Nucleus accumbens (tissue), 56 donors: ENCODE results near the gene FZD2.
A peak's percentile ranks its signal among the peaks of the same experiment; 100 is the strongest.
"Not testable (repeated sequence)": the region's sequence is repeated elsewhere in the genome, so short reads cannot be mapped to it uniquely, and the experiment has no call there.

ENCODE experiments used
- DNase-seq, 56 donors: peaks; one replicate each; lab custom pipeline; 2025; lab: John Stamatoyannopoulos, UW

The FZD2 gene

DNA sequence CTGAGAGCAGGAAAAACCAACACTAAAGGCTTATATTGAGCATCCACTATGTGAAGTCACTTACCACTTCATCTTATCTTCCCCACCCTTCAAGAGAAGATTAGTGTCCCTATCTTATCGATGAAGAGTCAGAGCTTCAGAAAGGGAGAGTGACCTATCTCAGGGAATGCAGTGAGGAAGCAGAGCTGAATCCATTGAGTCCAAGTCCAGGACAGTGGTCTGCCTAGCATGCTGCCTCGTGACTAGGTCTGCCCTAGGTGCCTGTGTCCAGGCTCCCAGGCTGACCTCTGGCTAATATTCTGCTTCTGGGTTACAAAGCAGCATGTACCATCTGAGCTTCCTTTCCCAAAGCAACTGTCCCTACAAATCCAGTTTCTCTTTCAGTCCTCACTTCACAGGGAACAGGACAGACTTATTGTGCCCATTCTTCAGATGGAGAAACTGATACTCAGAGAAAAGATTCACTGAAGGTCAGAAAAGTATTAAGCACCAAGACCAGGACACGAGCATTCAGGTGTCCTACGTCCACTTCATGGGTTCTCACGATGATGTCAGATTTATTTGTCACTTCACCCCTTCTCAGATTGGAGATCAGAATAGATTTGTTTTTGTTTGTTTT lies 13.3 kb upstream of the FZD2 start:
- DNase-seq: no peak

GRCh38 chr17:44546671-44547606 lies 10.3 kb upstream of the FZD2 start:
- DNase-seq: no peak

GRCh38 chr17:44547625-44548267 lies 9.5 kb upstream of the FZD2 start:
- DNase-seq: peak in 5 of 56 donors; percentile 4 to 28 (median 15)

DNA sequence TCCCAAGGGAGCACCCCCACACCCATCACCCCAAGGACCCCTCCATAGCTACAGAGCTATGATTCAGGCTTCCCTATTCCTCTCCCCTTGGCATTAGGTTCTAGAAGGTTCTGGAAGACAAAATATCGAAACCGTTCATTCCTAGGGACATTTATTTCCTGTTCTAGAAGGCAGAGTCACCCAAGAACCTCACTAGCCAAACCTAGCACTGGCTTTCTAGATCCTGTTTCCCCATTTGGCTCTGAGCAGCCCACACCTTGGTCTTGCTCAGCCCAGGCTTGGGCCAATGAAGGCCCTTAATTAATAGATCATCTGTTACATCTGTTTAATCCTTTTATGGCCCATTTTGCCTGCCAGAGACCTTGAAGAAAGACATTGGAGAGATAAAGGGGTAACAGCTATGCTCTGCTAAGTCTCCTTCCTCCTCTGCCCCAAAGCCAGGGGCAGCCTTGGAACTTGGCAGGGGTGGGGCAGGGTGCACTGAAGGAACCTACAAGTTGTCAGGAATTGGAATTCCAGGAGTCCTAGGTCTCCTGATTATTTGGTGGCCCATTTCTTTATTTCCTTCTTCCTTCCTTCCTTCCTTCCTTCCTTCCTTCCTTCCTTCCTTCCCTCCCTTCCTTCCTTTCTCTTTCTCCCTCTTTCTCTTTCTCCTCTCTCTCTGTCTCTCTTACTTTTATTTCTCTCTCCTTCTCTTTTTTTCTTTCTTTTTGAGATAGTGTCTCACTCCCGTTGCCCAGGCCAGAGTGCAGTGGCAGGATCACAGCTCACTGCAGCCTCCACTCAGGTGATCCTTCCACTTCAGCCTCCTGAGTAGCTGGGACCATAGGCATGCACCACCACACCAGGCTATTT lies 8.7 kb upstream of the FZD2 start:
- DNase-seq: no peak

- DNase-seq: no peak
These were observed 7.6 kb upstream of the FZD2 start for GRCh38 chr17:44549686-44550085.

DNA sequence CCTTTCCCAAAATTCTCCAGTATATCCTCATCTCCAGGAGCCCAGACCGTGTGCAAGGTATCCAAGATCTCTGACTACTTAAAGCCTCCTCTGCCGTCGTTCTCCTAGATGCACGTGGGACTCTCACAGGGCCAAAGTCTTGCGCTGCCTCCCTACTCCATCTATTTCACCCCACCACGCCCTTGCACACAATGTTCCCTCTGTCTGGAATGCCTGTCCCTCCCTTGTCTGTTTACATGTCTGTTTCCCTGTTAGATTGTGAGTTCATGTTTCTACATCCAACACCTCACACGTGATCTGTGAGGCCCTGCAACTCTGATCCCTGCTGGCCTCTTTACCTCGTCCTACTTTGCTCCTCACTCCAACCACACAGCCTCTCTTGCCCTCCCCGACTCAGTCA lies 4.9 kb upstream of the FZD2 start:
- no peak for DNase-seq

GRCh38 chr17:44555099-44555498 lies 2.2 kb upstream of the FZD2 start:
- DNase-seq: no peak

- peak in 7 of 56 donors; percentile 8 to 32 (median 12) for DNase-seq
These were observed 985 bp upstream of the FZD2 start for GRCh38 chr17:44556166-44556831.

- peak in 2 of 56 donors; percentile 2 to 9 for DNase-seq
These were observed 484 bp downstream of the FZD2 start for GRCh38 chr17:44557651-44558285.

- no peak for DNase-seq
These were observed 1.0 kb downstream of the FZD2 start for GRCh38 chr17:44558334-44558709.

DNA sequence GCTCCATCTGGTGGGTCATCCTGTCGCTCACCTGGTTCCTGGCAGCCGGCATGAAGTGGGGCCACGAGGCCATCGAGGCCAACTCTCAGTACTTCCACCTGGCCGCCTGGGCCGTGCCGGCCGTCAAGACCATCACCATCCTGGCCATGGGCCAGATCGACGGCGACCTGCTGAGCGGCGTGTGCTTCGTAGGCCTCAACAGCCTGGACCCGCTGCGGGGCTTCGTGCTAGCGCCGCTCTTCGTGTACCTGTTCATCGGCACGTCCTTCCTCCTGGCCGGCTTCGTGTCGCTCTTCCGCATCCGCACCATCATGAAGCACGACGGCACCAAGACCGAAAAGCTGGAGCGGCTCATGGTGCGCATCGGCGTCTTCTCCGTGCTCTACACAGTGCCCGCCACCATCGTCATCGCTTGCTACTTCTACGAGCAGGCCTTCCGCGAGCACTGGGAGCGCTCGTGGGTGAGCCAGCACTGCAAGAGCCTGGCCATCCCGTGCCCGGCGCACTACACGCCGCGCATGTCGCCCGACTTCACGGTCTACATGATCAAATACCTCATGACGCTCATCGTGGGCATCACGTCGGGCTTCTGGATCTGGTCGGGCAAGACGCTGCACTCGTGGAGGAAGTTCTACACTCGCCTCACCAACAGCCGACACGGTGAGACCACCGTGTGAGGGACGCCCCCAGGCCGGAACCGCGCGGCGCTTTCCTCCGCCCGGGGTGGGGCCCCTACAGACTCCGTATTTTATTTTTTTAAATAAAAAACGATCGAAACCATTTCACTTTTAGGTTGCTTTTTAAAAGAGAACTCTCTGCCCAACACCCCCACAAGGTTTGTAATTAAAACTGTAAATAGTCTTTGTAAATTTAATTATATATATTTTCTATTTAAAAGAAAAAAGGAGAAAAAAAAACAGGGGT lies 1.7 kb downstream of the FZD2 start:
- no peak for DNase-seq

- DNase-seq: no peak
These were observed 2.6 kb downstream of the FZD2 start for GRCh38 chr17:44559634-44560554.

- DNase-seq: no peak
These were observed 3.9 kb downstream of the FZD2 start for GRCh38 chr17:44561237-44561623.

DNA sequence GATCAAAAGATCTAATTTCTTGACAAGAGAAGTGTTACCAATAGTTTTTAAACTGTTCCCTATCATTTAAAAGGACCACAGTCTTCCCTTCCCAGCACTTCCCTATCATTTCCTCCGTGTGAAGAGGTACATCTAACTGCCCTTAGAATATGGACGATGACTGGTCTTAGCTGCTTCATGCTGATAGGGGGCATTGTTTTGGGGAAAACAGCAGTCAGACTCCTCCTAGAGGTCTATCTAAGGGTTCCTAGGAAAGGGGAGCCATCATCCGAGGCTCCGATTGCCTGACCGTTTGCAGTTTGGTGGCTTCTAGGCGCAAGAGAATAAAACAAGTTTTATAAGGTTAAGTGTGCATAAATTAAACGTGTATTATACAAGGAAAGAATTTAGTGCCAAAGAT lies 7.1 kb downstream of the FZD2 start:
- DNase-seq: no peak

DNA sequence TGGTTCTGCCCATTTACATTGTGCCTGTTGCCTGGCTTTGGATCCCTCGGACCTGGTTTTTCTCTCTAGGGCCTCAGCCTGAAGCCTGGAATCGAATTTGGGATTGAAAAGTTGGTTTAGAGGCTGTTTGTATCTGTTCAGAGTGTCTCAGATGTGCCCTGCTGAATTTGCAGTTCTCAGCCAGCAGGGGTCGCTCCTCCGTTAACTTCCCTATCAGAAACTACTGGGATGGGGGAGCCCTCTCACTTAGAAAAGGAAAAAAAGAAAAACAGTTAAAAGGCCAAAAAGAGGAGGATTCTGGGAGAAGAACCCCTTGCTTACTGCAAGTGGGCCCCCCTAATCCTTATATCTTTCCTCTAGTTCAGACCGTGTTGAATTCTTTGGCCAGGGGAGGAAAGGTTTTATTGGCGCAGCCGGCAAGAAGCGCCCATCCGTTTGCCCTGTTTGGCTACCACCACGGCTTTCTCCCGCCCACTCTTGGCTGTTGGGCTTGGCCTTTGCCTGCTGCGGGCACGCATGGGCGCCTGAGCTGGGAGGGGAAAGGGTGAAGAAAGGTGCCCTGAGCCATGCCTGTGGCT lies 8.7 kb downstream of the FZD2 start:
- no peak for DNase-seq

DNA sequence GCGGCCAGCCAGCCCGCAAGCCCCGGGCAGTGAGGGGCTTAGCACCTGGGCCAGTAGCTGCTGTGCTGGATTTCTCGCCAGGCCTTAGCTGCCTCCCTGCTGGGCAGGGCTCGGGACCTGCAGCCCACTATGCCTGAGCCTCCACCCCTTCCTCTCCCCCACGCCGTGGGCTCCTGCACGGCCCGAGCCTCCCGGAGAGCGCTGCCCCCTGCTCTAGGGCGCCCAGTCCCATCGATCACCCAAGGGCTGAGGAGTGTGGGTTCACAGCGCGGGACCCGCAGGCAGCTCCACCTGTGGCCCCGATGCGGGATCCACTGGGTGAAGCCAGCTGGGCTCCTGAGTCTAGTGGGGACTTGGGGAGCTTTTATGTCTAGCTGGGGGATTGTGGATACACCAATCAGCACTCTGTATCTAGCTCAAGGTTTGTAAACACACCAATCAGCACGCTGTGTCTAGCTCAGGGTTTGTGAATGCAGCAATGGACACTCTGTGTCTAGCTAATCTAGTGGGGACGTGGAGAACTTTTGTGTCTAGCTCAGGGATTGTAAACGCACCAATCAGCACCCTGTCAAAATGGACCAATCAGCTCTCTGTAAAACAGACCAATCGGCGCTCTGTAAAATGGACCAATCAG lies 11.1 kb downstream of the FZD2 start:
- DNase-seq: not testable (repeated sequence)
